Cardiac septum (tissue), 1 donor: ENCODE data around the gene GNB4. TPM values are rescaled to one million over a fixed set of nuclear protein-coding genes. Genes with fewer than 3 reads are reported as not detected.
A peak's percentile ranks its signal among the peaks of the same experiment; 100 is the strongest.

ENCODE experiments used
- DNase-seq: peaks from one replicate; pipeline ENCODE4 v3.0.0-alpha.2; 2020; ENCODE audit warnings: low spot score
- intact Hi-C: fragments of 100-400 bp; cut with DNase I; formaldehyde crosslinking; loops from one replicate; pipeline ENCODE4 v1.14.0; 2022
- total RNA-seq: library from RNA; stranded (reverse); fragmentation: NEBNext Ultra II Directional; extraction: Animal tissue kit (Norgen Biotek cat#: 25700); gene quantifications from one replicate; pipeline ENCODE4 v1.2.1, GENCODE V29; 2021
- donor health status: DM: no; HTN: no; CAD: no.

Gene GNB4
- total RNA-seq, 1 donor from 2014 or later = 14.7 TPM

- intact Hi-C loops = no loop called here
Measured at GRCh38 chr3:179391906-179392305, 59.4 kb downstream of the GNB4 start.

GRCh38 chr3:179376474-179376873 lies 74.8 kb downstream of the GNB4 start:
- intact Hi-C loops = no loop called here
- DNase-seq = no peak

More at GRCh38 chr3:179391906-179392305, 59.4 kb downstream of the GNB4 start:
- DNase-seq = no peak

DNA sequence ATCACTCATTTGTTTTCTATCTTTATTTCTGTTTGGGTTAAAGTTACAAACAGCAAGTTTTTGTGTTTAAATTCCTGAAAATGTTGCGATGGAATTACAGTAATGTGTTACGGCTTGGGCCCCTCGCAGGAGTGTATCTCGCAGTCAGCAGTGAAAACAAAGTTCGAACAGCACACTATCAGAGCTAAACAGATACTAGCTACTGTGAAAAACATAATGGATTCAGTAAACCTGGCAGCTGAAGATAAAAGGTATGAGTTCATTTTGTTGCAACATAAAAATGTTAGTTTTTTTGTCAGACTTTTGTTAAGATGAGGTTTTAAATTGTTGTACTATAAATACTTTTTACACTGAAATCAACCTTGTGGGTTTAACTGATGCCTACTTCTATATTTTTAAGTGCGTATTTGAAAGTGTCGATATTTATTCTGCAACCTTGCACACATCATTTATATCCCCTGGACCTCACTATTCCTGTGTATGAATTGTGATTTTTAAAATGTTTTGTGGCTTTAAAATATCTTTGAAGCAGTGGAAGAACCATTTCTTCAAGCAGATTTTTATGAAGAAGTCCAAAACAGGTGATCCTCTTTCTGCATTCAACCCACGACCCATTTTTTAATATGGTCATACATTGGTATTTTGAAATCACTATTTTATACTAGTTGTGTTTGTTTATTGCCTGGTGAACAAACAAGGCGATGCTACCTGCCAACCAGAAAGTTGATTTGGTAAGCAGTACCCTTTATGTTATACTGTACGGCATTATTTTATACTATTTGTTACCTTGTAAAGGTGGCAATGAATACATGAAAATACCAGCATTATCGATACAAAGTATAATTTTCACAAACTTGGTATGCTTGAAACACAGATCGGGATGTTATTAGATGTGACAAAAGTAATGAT lies 75.9 kb downstream of the GNB4 start:
- no peak for DNase-seq
- intact Hi-C loops = no loop called here

- intact Hi-C loops = no loop called here
Measured at GRCh38 chr3:179373938-179374337, 77.3 kb downstream of the GNB4 start.

DNA sequence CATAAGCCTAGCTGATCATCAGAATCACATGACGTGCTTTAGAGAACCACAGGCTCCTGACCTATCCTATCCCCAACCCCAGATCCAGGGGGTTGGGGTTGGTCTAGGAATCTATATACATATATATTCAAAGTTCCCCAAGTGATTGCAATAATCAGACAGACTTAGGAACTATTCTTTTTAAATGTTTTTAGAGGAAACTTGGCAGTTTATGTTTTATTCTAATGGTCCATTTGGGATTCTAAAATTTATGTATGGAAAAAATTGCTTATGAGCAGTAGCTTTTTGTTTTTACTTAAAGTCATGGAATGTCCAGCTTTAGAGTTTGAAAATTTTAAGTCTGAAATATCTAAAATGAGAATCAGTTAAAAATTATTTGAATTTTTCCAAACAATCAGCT lies 81.6 kb downstream of the GNB4 start:
- intact Hi-C loops = no loop called here
- no peak for DNase-seq

More at GRCh38 chr3:179373938-179374337, 77.3 kb downstream of the GNB4 start:
- no peak for DNase-seq

GRCh38 chr3:179363332-179363731 lies 87.9 kb downstream of the GNB4 start:
- intact Hi-C loops = no loop called here
- no peak for DNase-seq

DNA sequence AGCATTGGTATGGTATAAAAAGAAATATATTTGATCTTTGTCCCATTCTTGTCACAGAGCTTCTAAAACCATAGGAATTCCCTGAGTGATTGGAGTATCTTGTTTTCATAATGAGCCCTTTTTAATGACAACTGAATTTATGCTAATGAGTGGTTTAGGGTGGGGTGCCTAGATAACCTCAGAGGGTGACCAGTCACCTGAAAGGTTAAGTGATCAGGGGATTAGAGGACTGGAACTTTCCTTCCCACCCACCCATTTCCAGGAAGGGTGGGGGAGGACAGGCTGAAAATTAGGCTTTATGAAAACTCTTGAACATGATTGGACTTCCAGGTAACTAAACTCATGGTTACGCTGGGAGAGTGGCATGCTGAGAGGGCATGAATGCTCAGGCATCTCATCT lies 95.3 kb downstream of the GNB4 start:
- DNase-seq = no peak
- intact Hi-C loops = no loop called here

- intact Hi-C loops = loop anchor here (2.0 to 5.0 kb wide), 2 partner anchors 214 to 256 kb away; partner anchors contain the start of genes ACTL6A, MRPL47 and NDUFB5
- DNase-seq = no peak
Measured at GRCh38 chr3:179348325-179349013, 102.8 kb downstream of the GNB4 start.

- intact Hi-C loops = loop anchor here (2.0 to 5.0 kb wide), 3 partner anchors 25 to 257 kb away; partner anchors contain the start of genes ACTL6A, MRPL47, NDUFB5 and ZNF639
- DNase-seq = peak; percentile 97
Measured at GRCh38 chr3:179347345-179348194, 103.7 kb downstream of the GNB4 start, which contains the start of gene MFN1. Gene MFN1 (plus strand): TSS chr3:179347709. CDS start chr3:179348852, 1,143 bp downstream.

Other genes starting within 250 kb of the GNB4 start
- 1.9 TPM for gene KCNMB3, start 200.4 kb downstream of the GNB4 start, total RNA-seq
- 25.5 TPM for gene ZNF639, start 128.4 kb downstream of the GNB4 start, total RNA-seq
- 49.2 TPM for gene MFN1, start 103.8 kb downstream of the GNB4 start, total RNA-seq
- 14.4 TPM for gene ACTL6A, start 111.5 kb upstream of the GNB4 start, total RNA-seq
- gene MRPL47, start 153.2 kb upstream of the GNB4 start, total RNA-seq = 47.5 TPM
- 258 TPM for gene NDUFB5, start 153.3 kb upstream of the GNB4 start, total RNA-seq
- 128 TPM for gene USP13, start 201.6 kb upstream of the GNB4 start, total RNA-seq